ENCODE measurements around the gene QRICH1. TPM values are rescaled to one million over a fixed set of nuclear protein-coding genes. Genes with fewer than 3 reads are reported as not detected.

QRICH1 gene
- total RNA-seq, 1 experiment from 2014 or later: 123 TPM

- TF ChIP-seq USF1 (CRISPR knock-in tag; IDR thresholded peaks at IDR 0.05) (no peak), TEAD4 (CRISPR knock-in tag; IDR thresholded peaks at IDR 0.05) (0 out of 2 replicates have a peak, but pooled peaks have one; percentile 18), SMAD3 (CRISPR knock-in tag; IDR thresholded peaks at IDR 0.05; ENCODE audit: borderline replicate concordance) (no peak), NFE2L1 (CRISPR knock-in tag; IDR thresholded peaks at IDR 0.05) (0 out of 2 replicates have a peak, but pooled peaks have one; percentile 44), ZSCAN18 (CRISPR knock-in tag; IDR thresholded peaks at IDR 0.05) (no peak), MAX (CRISPR knock-in tag; IDR thresholded peaks at IDR 0.05) (peak; percentile 69; the same call in 1 of the 2 replicates), ATF6 (CRISPR knock-in tag; IDR thresholded peaks at IDR 0.05) (no peak), ZNF219 (CRISPR knock-in tag; IDR thresholded peaks at IDR 0.05; ENCODE audit: borderline replicate concordance) (no peak), NFYB (CRISPR knock-in tag; conservative IDR thresholded peaks at IDR 0.05; ENCODE audit: low read depth) (0 out of 2 replicates have a peak, but pooled peaks have one; percentile 5), MYBL2 (CRISPR knock-in tag; IDR thresholded peaks at IDR 0.05) (no peak), RORB (CRISPR knock-in tag; IDR thresholded peaks at IDR 0.05) (no peak), HMGXB4 (CRISPR knock-in tag; IDR thresholded peaks at IDR 0.05) (no peak), ARID4B (CRISPR knock-in tag; IDR thresholded peaks at IDR 0.05; ENCODE audit: borderline replicate concordance) (peak; percentile 45; the same call in 1 of the 2 replicates), USF2 (CRISPR knock-in tag; IDR thresholded peaks at IDR 0.05) (no peak), AFF4 (CRISPR knock-in tag; IDR thresholded peaks at IDR 0.05; ENCODE audit: borderline replicate concordance) (no peak)
These were observed 104.6 kb downstream of the QRICH1 start (continued) for GRCh38 chr3:48989126-48989795.

Data from WTC11 (cell line).